Cardiac fibroblast (primary cell): ENCODE results near the gene SNX2.
A peak's percentile ranks its signal among the peaks of the same experiment; 100 is the strongest.

Experiments used
- DNase-seq, 2 donors: peaks; one replicate each; pipeline versions ENCODE4 v3.0.0 to v3.0.0-alpha.2; 2010; ENCODE audit warnings: low read depth in 2 of 2
- H3K4me3 ChIP-seq, 2 donors: replicated peaks in 1 of 2; 1 replicate in 1 of 2; 2 replicates in 1 of 2; pipeline ENCODE4 v1.5.1; 2011; ENCODE audit warnings: low read depth in 2 of 2, low read length in 2 of 2, mild to moderate bottlenecking in 2 of 2, moderate library complexity in 1 of 2
- TF ChIP-seq, protein P1 (sequence below): IDR thresholded peaks from one replicate; pipeline ENCODE4 v1.5.1; 2011; ENCODE audit warnings: low read depth, mild to moderate bottlenecking, low read length, inconsistent platforms

Gene SNX2

GRCh38 chr5:122741681-122742080 lies 33.2 kb upstream of the SNX2 start:
- TF ChIP-seq, protein P1, sequence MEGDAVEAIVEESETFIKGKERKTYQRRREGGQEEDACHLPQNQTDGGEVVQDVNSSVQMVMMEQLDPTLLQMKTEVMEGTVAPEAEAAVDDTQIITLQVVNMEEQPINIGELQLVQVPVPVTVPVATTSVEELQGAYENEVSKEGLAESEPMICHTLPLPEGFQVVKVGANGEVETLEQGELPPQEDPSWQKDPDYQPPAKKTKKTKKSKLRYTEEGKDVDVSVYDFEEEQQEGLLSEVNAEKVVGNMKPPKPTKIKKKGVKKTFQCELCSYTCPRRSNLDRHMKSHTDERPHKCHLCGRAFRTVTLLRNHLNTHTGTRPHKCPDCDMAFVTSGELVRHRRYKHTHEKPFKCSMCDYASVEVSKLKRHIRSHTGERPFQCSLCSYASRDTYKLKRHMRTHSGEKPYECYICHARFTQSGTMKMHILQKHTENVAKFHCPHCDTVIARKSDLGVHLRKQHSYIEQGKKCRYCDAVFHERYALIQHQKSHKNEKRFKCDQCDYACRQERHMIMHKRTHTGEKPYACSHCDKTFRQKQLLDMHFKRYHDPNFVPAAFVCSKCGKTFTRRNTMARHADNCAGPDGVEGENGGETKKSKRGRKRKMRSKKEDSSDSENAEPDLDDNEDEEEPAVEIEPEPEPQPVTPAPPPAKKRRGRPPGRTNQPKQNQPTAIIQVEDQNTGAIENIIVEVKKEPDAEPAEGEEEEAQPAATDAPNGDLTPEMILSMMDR, result no peak
- no peak for DNase-seq

GRCh38 chr5:122743261-122743660 lies 31.6 kb upstream of the SNX2 start:
- no peak overlapping the region for H3K4me3 ChIP-seq
- DNase-seq, result no peak
- TF ChIP-seq, protein P1, result no peak

More at GRCh38 chr5:122741681-122742080, 33.2 kb upstream of the SNX2 start:
- no peak overlapping the region for H3K4me3 ChIP-seq

GRCh38 chr5:122745597-122745996 lies 29.3 kb upstream of the SNX2 start:
- no peak overlapping the region for H3K4me3 ChIP-seq
- no peak for DNase-seq
- TF ChIP-seq, protein P1, result no peak

- no peak overlapping the region for H3K4me3 ChIP-seq
- DNase-seq, result peak; percentile 16 to 26
- TF ChIP-seq, protein P1, result no peak
Observed at GRCh38 chr5:122749886-122750285, 25.0 kb upstream of the SNX2 start.

GRCh38 chr5:122751293-122751782 lies 23.5 kb upstream of the SNX2 start:
- DNase-seq, result peak; percentile 94 to 96
- H3K4me3 ChIP-seq, result no peak overlapping the region
- TF ChIP-seq, protein P1, result no peak

- TF ChIP-seq, protein P1, result no peak
- H3K4me3 ChIP-seq, result no peak overlapping the region
- peak in 1 of 2 donors; percentile 48 for DNase-seq
Observed at GRCh38 chr5:122753500-122753899, 21.4 kb upstream of the SNX2 start.

- H3K4me3 ChIP-seq, result no peak overlapping the region
- TF ChIP-seq, protein P1, result no peak
- DNase-seq, result peak; percentile 23 to 27
Observed at GRCh38 chr5:122755783-122756182, 19.1 kb upstream of the SNX2 start.
